Eye (tissue), 1 donor: Measurements from ENCODE around the gene PRR23E.

Experiments
- DNase-seq: peaks from one replicate; pipeline ENCODE4 v3.0.0-alpha.2; 2015

The PRR23E gene

GRCh38 chr3:127185962-127186674, 6.8 kb upstream of the PRR23E start:
- DNase-seq = no peak

GRCh38 chr3:127187316-127187715, 5.6 kb upstream of the PRR23E start:
- no peak for DNase-seq

GRCh38 chr3:127193341-127193740, 410 bp downstream of the PRR23E start:
- no peak for DNase-seq

- DNase-seq = no peak
These were observed 844 bp downstream of the PRR23E start for GRCh38 chr3:127193775-127194174.

- no peak for DNase-seq
These were observed 1.8 kb downstream of the PRR23E start for GRCh38 chr3:127194601-127195187.

GRCh38 chr3:127195417-127195816, 2.5 kb downstream of the PRR23E start:
- no peak for DNase-seq

GRCh38 chr3:127196002-127196401, 3.1 kb downstream of the PRR23E start:
- no peak for DNase-seq

GRCh38 chr3:127196466-127197299, 3.8 kb downstream of the PRR23E start:
- DNase-seq = no peak

- DNase-seq = no peak
These were observed 4.6 kb downstream of the PRR23E start for GRCh38 chr3:127197300-127198189.

- no peak for DNase-seq
These were observed 7.3 kb downstream of the PRR23E start for GRCh38 chr3:127200086-127200691.

- DNase-seq = no peak
These were observed 10.1 kb downstream of the PRR23E start for GRCh38 chr3:127203024-127203423.

- no peak for DNase-seq
These were observed 12.1 kb downstream of the PRR23E start for GRCh38 chr3:127204841-127205582.

GRCh38 chr3:127206154-127206553, 13.2 kb downstream of the PRR23E start:
- no peak for DNase-seq

GRCh38 chr3:127206611-127207516, 13.9 kb downstream of the PRR23E start:
- DNase-seq = no peak

- DNase-seq = no peak
These were observed 15.0 kb downstream of the PRR23E start for GRCh38 chr3:127207727-127208482.

GRCh38 chr3:127208483-127209100, 15.7 kb downstream of the PRR23E start:
- DNase-seq = peak; percentile 24

- DNase-seq = peak; percentile 40
These were observed 16.4 kb downstream of the PRR23E start for GRCh38 chr3:127209155-127209839.

GRCh38 chr3:127209840-127210653, 17.1 kb downstream of the PRR23E start:
- no peak for DNase-seq
